Vagina (tissue), 2 donors: Measurements from ENCODE around the gene HMX1.

Experiments used
- POLR2A ChIP-seq, 2 donors: fragments of 450-650 bp; IDR thresholded peaks; one replicate each; pipeline ENCODE4 v1.6.1; 2017; ENCODE audit warnings: antibody characterized with exemption in 2 of 2, mild to moderate bottlenecking in 2 of 2, moderate library complexity in 2 of 2
- POLR2AphosphoS5 ChIP-seq, 2 donors: sonication (generic); formaldehyde crosslinking; IDR thresholded peaks; one replicate each; pipeline ENCODE4 v1.9.0; 2017; ENCODE audit warnings: antibody characterized with exemption in 2 of 2, mild to moderate bottlenecking in 2 of 2, low read depth in 1 of 2; ENCODE audit not compliant: insufficient read depth in 1 of 2

- TF ChIP-seq POLR2AphosphoS5 (IDR thresholded peaks at IDR 0.05; ENCODE audit: insufficient read depth in 1 of 2, low read depth in 1 of 2) = no peak
- no peak for TF ChIP-seq POLR2A (IDR thresholded peaks at IDR 0.05)
Measured at GRCh38 chr4:8828869-8829268, 42.8 kb downstream of the HMX1 start.
